SK-N-SH (cell line): ENCODE measurements around the gene SYPL2. TPM values are rescaled to one million over a fixed set of nuclear protein-coding genes. Genes with fewer than 3 reads are reported as not detected.

ENCODE experiments used
- CTCF ChIA-PET: fragments of 300-600, 350-600 bp; formaldehyde crosslinking; extraction: SDS; loops from one replicate; lab custom pipeline; 2021; lab: Yijun Ruan, JAX
- POLR2A ChIA-PET: fragments of 350-600 bp; sonication (Branson Sonifier 250); formaldehyde crosslinking; extraction: SDS; loops from one replicate; lab custom pipeline; 2020; ENCODE audit warnings: antibody characterized with exemption, inconsistent platforms; lab: Yijun Ruan, JAX
- DNase-seq: peaks from one replicate; pipeline ENCODE4 v3.0.0; 2012
- H2AFZ ChIP-seq: fragments of 200-600 bp; sonication (generic); 2 replicates; pipeline ENCODE4 v1.8.1; 2016; ENCODE audit warnings: antibody characterized with exemption, mild to moderate bottlenecking, low read depth
- H3F3A ChIP-seq: fragments of 200-600 bp; sonication (generic); replicated peaks from 2 replicates; pipeline ENCODE3; 2016; ENCODE audit warnings: antibody characterized with exemption, mild to moderate bottlenecking; ENCODE audit not compliant: insufficient read depth
- H3K27ac ChIP-seq, 2 experiments: fragments of 200-500 bp in 1 of 2; fragments of 200-600 bp in 1 of 2; sonication (Bioruptor generic) in 1 of 2; sonication (generic), shearing (Covaris generic) in 1 of 2; 2 replicates each; pipeline versions ENCODE4 v1.5.1 to v1.6.1; 2014 to 2016; ENCODE audit warnings: low read depth in 2 of 2, inconsistent platforms in 1 of 2, low read length in 1 of 2, mild to moderate bottlenecking in 1 of 2, mixed read lengths in 1 of 2
- H3K27me3 ChIP-seq: fragments of 200-600 bp; sonication (generic), shearing (Covaris generic); 2 replicates; pipeline ENCODE4 v1.6.1; 2016; ENCODE audit warnings: mixed run types; ENCODE audit not compliant: insufficient read depth
- H3K36me3 ChIP-seq, 2 experiments: fragments of 200-500 bp in 1 of 2; fragments of 200-600 bp in 1 of 2; sonication (Bioruptor generic) in 1 of 2; sonication (generic) in 1 of 2; replicated peaks in 1 of 2; 2 replicates each; pipeline versions ENCODE3 to v1.5.1; 2014 to 2016; ENCODE audit warnings: low read length in 1 of 2, mild to moderate bottlenecking in 1 of 2; ENCODE audit not compliant: insufficient read depth in 2 of 2, control insufficient read depth in 1 of 2
- H3K4me1 ChIP-seq, 2 experiments: fragments of 200-500 bp in 1 of 2; fragments of 200-600 bp in 1 of 2; sonication (Bioruptor generic) in 1 of 2; sonication (generic), shearing (Covaris generic) in 1 of 2; 2 replicates each; pipeline versions ENCODE4 v1.5.1 to v1.6.1; 2014 to 2016; ENCODE audit warnings: low read depth in 1 of 2, low read length in 1 of 2, mixed run types in 1 of 2; ENCODE audit not compliant: insufficient read depth in 2 of 2, control insufficient read depth in 1 of 2
- H3K4me2 ChIP-seq: fragments of 200-600 bp; sonication (generic), shearing (Covaris generic); 2 replicates; pipeline ENCODE4 v1.6.1; 2017; ENCODE audit warnings: mixed run types
- H3K4me3 ChIP-seq, 2 experiments: fragments of 200-500 bp in 1 of 2; fragments of 200-600 bp in 1 of 2; sonication (Bioruptor generic) in 1 of 2; sonication (generic), shearing (Covaris generic) in 1 of 2; 2 replicates each; pipeline versions ENCODE4 v1.5.1 to v1.8.1; 2014 to 2016; ENCODE audit warnings: low read depth in 2 of 2, inconsistent platforms in 1 of 2, low read length in 1 of 2, mild to moderate bottlenecking in 1 of 2, mixed read lengths in 1 of 2, moderate library complexity in 1 of 2
- H3K79me2 ChIP-seq: fragments of 200-600 bp; sonication (generic); 2 replicates; pipeline ENCODE4 v1.8.1; 2017; ENCODE audit warnings: mild to moderate bottlenecking; ENCODE audit not compliant: insufficient read depth
- H3K9ac ChIP-seq: fragments of 200-600 bp; sonication (generic); 2 replicates; pipeline ENCODE4 v1.6.1; 2017; ENCODE audit warnings: mixed run types
- H3K9me2 ChIP-seq: fragments of 200-600 bp; sonication (generic); 2 replicates; pipeline ENCODE4 v1.6.1; 2017; ENCODE audit warnings: mixed run types
- H3K9me3 ChIP-seq: fragments of 200-600 bp; sonication (generic); 2 replicates; pipeline ENCODE4 v1.6.1; 2017; ENCODE audit warnings: mixed run types, mild to moderate bottlenecking, moderate library complexity
- H4K20me1 ChIP-seq: fragments of 200-600 bp; sonication (generic); 2 replicates; pipeline ENCODE4 v1.6.1; 2017; ENCODE audit warnings: mild to moderate bottlenecking, mixed run types; ENCODE audit not compliant: insufficient read depth
- CHD2 ChIP-seq: fragments of 150-350 bp; IDR thresholded peaks from 2 replicates; pipeline ENCODE4 v1.6.1; 2018; ENCODE audit warnings: low read length; ENCODE audit not compliant: partially characterized antibody
- FOSL2 ChIP-seq: IDR thresholded peaks from 2 replicates; pipeline ENCODE4 v1.4.0; 2012; ENCODE audit warnings: low read depth, mild to moderate bottlenecking, moderate library complexity, borderline replicate concordance
- FOXJ3 ChIP-seq: sonication (generic); formaldehyde crosslinking; IDR thresholded peaks from 2 replicates; pipeline ENCODE4 v1.5.1; 2020; ENCODE audit warnings: mild to moderate bottlenecking, missing genetic modification reagents
- GABPA ChIP-seq: IDR thresholded peaks from 2 replicates; pipeline ENCODE4 v1.4.0; 2012; ENCODE audit warnings: low read depth, mild to moderate bottlenecking
- NRF1 ChIP-seq: IDR thresholded peaks from 2 replicates; pipeline ENCODE4 v1.6.1; 2012; ENCODE audit warnings: low read depth, mild to moderate bottlenecking, low read length
- RAD21 ChIP-seq: IDR thresholded peaks from 2 replicates; pipeline ENCODE4 v1.6.1; 2012; ENCODE audit warnings: mild to moderate bottlenecking, low read length
- RCOR1 ChIP-seq: fragments of 150-350 bp; IDR thresholded peaks from 2 replicates; pipeline ENCODE4 v1.6.1; 2017; ENCODE audit warnings: antibody characterized with exemption, low read length
- RFX5 ChIP-seq: IDR thresholded peaks from 2 replicates; pipeline ENCODE4 v1.6.1; 2012; ENCODE audit warnings: mild to moderate bottlenecking, improper control_type of control experiment, low read length
- RXRA ChIP-seq: IDR thresholded peaks from 2 replicates; pipeline ENCODE4 v1.4.0; 2012; ENCODE audit warnings: low read depth, mild to moderate bottlenecking, borderline replicate concordance
- SIN3A ChIP-seq: IDR thresholded peaks from 2 replicates; pipeline ENCODE4 v1.6.1; 2012; ENCODE audit warnings: low read depth, mild to moderate bottlenecking, low read length, moderate library complexity, borderline replicate concordance
- SMC3 ChIP-seq: IDR thresholded peaks from 2 replicates; pipeline ENCODE4 v1.6.1; 2012; ENCODE audit warnings: low read depth, low read length, improper control_type of control experiment
- TCF12 ChIP-seq: IDR thresholded peaks from 2 replicates; pipeline ENCODE4 v1.4.0; 2012
- TEAD4 ChIP-seq: IDR thresholded peaks from 2 replicates; pipeline ENCODE4 v1.4.0; 2012; ENCODE audit warnings: mild to moderate bottlenecking, borderline replicate concordance; ENCODE audit not compliant: insufficient read depth
- WGBS: methylation state at CpG from one replicate; pipeline ENCODE4 v1.1.6; 2017; ENCODE audit warnings: low lambda C conversion rate; 5-methylcytosine and 5-hydroxymethylcytosine counted together
- polyA plus RNA-seq, 3 experiments: library from polyadenylated mRNA; depleted of rRNA; stranded (reverse); fragments of >200 nt; gene quantifications; 2 replicates each; pipeline ENCODE4 v1.2.3, GENCODE V29; 2012
- TF ChIP-seq, protein P1 (sequence below): IDR thresholded peaks from 2 replicates; pipeline ENCODE4 v1.4.0; 2012; ENCODE audit warnings: low read depth, borderline replicate concordance
- TF ChIP-seq, protein P2 (sequence below): IDR thresholded peaks from 2 replicates; pipeline ENCODE4; 2012
- TF ChIP-seq, protein P3 (sequence below): IDR thresholded peaks from 2 replicates; pipeline ENCODE4 v1.4.0; 2012; ENCODE audit warnings: low read depth
- TF ChIP-seq, protein P4 (sequence below): fragments of 200-600 bp; sonication (generic); IDR thresholded peaks from 2 replicates; pipeline ENCODE4 v1.6.1; 2017; ENCODE audit warnings: antibody characterized with exemption, mild to moderate bottlenecking, moderate library complexity
- TF ChIP-seq, protein P5 (sequence below): IDR thresholded peaks from 2 replicates; pipeline ENCODE4 v1.4.0; 2012; ENCODE audit warnings: low read depth, borderline replicate concordance

Gene SYPL2
- polyA plus RNA-seq, 1 of the 3 experiments (the other 2 are of a cell fraction): 0.03 TPM

DNA sequence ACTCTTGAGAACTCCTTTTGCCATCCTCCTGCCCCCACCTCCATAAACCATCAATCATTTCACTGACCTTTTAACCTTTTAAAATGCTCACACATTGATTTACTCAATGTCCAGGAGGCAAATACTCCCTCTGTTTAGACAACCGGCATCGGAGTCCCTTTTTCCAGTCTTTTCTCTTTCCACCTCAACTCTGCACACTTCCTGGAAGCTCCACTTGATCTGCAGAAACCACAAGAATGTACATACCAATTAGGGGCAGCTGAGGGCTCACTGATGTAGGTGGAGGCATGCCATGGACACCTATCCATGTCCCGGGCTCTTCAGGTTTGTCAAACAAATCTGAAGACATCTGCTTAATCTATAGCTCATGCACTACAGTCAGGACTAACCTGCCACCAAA is 48.5 kb downstream of the SYPL2 start:
- WGBS: 72% methylated on average over 3 of the region's 3 CpGs
- Histone ChIP-seq H3K9me2 (no peaks in the 10 kb centered on the region), H3K4me2 (no peak overlapping the region), H3K27me3 (no peaks in the 10 kb centered on the region; the same call in 1 of the 2 replicates), H3K4me3 (no peak overlapping the region), H2AFZ (no peak overlapping the region), H3K4me1 (peaks cover 0 to 14% of the 10 kb centered on the region in 2 experiments; a peak in 1 of 4 replicates), H3K9ac (no peak overlapping the region), H4K20me1 (no peaks in the 10 kb centered on the region), H3K36me3 (no peaks in the 10 kb centered on the region), H3K9me3 (no peaks in the 10 kb centered on the region), H3K27ac (no peak overlapping the region)
- CTCF ChIA-PET: interaction anchor here (1.5 to 40.2 kb wide), 4 partner anchors 16 to 24 kb away, joined by 7 to 1710 read pairs (median 12); partner anchors contain the start of genes CYB561D1 and GPR61
- POLR2A ChIA-PET: interaction anchor here (0.6 kb wide), 1 partner anchor 857 kb away, joined by 4 read pairs; no protein-coding TSS in a partner anchor
- DNase-seq: no peak
- TF ChIP-seq SMC3: no peak
- TF ChIP-seq GABPA: no peak
- TF ChIP-seq CHD2: no peak
- TF ChIP-seq TCF12: no peak
- no peak for TF ChIP-seq RXRA
- TF ChIP-seq, protein P1, sequence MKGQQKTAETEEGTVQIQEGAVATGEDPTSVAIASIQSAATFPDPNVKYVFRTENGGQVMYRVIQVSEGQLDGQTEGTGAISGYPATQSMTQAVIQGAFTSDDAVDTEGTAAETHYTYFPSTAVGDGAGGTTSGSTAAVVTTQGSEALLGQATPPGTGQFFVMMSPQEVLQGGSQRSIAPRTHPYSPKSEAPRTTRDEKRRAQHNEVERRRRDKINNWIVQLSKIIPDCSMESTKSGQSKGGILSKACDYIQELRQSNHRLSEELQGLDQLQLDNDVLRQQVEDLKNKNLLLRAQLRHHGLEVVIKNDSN: no peak
- TF ChIP-seq, protein P2, sequence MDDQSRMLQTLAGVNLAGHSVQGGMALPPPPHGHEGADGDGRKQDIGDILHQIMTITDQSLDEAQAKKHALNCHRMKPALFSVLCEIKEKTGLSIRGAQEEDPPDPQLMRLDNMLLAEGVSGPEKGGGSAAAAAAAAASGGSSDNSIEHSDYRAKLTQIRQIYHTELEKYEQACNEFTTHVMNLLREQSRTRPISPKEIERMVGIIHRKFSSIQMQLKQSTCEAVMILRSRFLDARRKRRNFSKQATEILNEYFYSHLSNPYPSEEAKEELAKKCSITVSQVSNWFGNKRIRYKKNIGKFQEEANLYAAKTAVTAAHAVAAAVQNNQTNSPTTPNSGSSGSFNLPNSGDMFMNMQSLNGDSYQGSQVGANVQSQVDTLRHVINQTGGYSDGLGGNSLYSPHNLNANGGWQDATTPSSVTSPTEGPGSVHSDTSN: no peak
- TF ChIP-seq, protein P3, sequence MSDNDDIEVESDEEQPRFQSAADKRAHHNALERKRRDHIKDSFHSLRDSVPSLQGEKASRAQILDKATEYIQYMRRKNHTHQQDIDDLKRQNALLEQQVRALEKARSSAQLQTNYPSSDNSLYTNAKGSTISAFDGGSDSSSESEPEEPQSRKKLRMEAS: no peak
- TF ChIP-seq, protein P4, sequence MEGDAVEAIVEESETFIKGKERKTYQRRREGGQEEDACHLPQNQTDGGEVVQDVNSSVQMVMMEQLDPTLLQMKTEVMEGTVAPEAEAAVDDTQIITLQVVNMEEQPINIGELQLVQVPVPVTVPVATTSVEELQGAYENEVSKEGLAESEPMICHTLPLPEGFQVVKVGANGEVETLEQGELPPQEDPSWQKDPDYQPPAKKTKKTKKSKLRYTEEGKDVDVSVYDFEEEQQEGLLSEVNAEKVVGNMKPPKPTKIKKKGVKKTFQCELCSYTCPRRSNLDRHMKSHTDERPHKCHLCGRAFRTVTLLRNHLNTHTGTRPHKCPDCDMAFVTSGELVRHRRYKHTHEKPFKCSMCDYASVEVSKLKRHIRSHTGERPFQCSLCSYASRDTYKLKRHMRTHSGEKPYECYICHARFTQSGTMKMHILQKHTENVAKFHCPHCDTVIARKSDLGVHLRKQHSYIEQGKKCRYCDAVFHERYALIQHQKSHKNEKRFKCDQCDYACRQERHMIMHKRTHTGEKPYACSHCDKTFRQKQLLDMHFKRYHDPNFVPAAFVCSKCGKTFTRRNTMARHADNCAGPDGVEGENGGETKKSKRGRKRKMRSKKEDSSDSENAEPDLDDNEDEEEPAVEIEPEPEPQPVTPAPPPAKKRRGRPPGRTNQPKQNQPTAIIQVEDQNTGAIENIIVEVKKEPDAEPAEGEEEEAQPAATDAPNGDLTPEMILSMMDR: no peak
- no peak for TF ChIP-seq FOSL2
- TF ChIP-seq RAD21: no peak
- TF ChIP-seq, all 33 proteins: peak for 0
- Histone ChIP-seq H3K79me2 (no peaks in the 10 kb centered on the region), H3F3A (no peaks in the 10 kb centered on the region)

DNA sequence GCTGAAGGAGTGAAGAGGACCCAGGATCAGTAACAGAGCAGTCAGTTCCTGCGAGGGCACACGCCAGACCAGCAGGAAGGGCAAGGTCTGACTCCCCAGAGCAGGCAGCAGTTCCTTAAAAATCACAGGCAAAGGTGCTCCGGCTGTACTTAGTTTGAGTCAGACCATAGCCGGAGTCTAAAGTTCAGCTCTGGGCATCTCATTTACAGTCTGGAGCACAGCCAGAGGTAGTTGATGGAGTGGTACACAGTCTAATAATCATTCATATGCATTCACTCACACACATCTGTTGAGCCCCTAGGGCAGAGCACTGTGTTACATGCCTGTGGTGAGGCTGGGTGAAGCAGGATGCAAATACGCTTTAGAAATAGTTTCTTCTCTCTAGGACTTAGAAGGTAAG is 50.5 kb downstream of the SYPL2 start:
- POLR2A ChIA-PET: interaction anchor here (0.6 kb wide), 1 partner anchor 11 kb away, joined by 3 read pairs; no protein-coding TSS in a partner anchor
- Histone ChIP-seq H2AFZ (no peak overlapping the region), H4K20me1 (no peaks in the 10 kb centered on the region), H3K79me2 (no peaks in the 10 kb centered on the region), H3K36me3 (no peaks in the 10 kb centered on the region), H3K27me3 (no peaks in the 10 kb centered on the region; the same call in 1 of the 2 replicates), H3K27ac (no peak overlapping the region), H3K4me1 (peaks cover 0 to 8% of the 10 kb centered on the region in 2 experiments; a peak in 1 of 4 replicates), H3K9me3 (no peaks in the 10 kb centered on the region), H3K4me2 (no peak overlapping the region), H3K9me2 (no peaks in the 10 kb centered on the region), H3K4me3 (no peak overlapping the region), H3K9ac (no peak overlapping the region), H3F3A (no peaks in the 10 kb centered on the region)
- WGBS: 49% methylated on average over 4 of the region's 5 CpGs
- DNase-seq: no peak
- CTCF ChIA-PET: interaction anchor here (1.7 to 40.2 kb wide), 4 partner anchors 17 to 468 kb away, joined by 5 to 1710 read pairs (median 12); partner anchors contain the start of genes AHCYL1, CYB561D1 and GPR61
- TF ChIP-seq TEAD4: no peak
- TF ChIP-seq SIN3A: no peak
- no peak for TF ChIP-seq RFX5
- TF ChIP-seq FOXJ3 (CRISPR knock-in tag): no peak
- TF ChIP-seq RCOR1: no peak
- TF ChIP-seq, protein P4: no peak
- TF ChIP-seq, protein P1: no peak
- TF ChIP-seq, protein P5, sequence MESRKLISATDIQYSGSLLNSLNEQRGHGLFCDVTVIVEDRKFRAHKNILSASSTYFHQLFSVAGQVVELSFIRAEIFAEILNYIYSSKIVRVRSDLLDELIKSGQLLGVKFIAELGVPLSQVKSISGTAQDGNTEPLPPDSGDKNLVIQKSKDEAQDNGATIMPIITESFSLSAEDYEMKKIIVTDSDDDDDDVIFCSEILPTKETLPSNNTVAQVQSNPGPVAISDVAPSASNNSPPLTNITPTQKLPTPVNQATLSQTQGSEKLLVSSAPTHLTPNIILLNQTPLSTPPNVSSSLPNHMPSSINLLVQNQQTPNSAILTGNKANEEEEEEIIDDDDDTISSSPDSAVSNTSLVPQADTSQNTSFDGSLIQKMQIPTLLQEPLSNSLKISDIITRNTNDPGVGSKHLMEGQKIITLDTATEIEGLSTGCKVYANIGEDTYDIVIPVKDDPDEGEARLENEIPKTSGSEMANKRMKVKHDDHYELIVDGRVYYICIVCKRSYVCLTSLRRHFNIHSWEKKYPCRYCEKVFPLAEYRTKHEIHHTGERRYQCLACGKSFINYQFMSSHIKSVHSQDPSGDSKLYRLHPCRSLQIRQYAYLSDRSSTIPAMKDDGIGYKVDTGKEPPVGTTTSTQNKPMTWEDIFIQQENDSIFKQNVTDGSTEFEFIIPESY: no peak
- no peak for TF ChIP-seq NRF1
